Endothelial cell of umbilical vein (primary cell): ENCODE measurements around the gene CTU2. TPM values are rescaled to one million over a fixed set of nuclear protein-coding genes. Genes with fewer than 3 reads are reported as not detected.
A peak's percentile ranks its signal among the peaks of the same experiment; 100 is the strongest.

Experiments
- BruUV-seq: library from RNA; stranded (reverse); fragments of 400-500 nt; replicated peaks from 2 replicates; lab custom pipeline; 2021; lab: Mats Ljungman, UMichigan
- CTCF ChIA-PET: fragments of 300-600, 350-600 bp; sonication (Branson Sonifier 250); formaldehyde crosslinking; loops from one replicate; lab custom pipeline; 2021; ENCODE audit warnings: antibody characterized with exemption, inconsistent platforms; lab: Charles Lee
- POLR2A ChIA-PET: fragments of 300-600, 350-600 bp; sonication (Branson Sonifier 250); formaldehyde crosslinking; loops from one replicate; lab custom pipeline; 2021; ENCODE audit warnings: antibody characterized with exemption, inconsistent platforms; lab: Charles Lee
- DNase-seq: peaks from one replicate; pipeline ENCODE4 v3.0.0-alpha.2; 2011; ENCODE audit warnings: low read depth, low spot score
- FAIRE-seq: peaks from 2 replicates; lab custom pipeline; 2011; peaks lifted over from hg19 to GRCh38; lab: Jason Lieb, UNC
- H2AFZ ChIP-seq: 2 replicates; pipeline ENCODE4 v1.6.0; 2012; ENCODE audit warnings: low read depth, low read length, control low read depth, inconsistent platforms
- H3K27ac ChIP-seq: 2 replicates; pipeline ENCODE4 v1.5.1; 2011; ENCODE audit warnings: low read depth, mild to moderate bottlenecking, control low read depth, low read length, moderate library complexity; ENCODE audit not compliant: insufficient read depth
- H3K27me3 ChIP-seq, 2 experiments: 2 replicates each; pipeline versions ENCODE4 v1.6.0 to v1.6.1; 2011; ENCODE audit warnings: low read length in 2 of 2, mixed read lengths in 1 of 2; ENCODE audit not compliant: control insufficient read depth in 2 of 2, insufficient read depth in 2 of 2
- H3K36me3 ChIP-seq, 2 experiments: 2 replicates in 1 of 2; 3 replicates in 1 of 2; pipeline ENCODE4 v1.5.1; 2011; ENCODE audit warnings: low read length in 2 of 2, mild to moderate bottlenecking in 1 of 2, moderate library complexity in 1 of 2; ENCODE audit not compliant: control insufficient read depth in 2 of 2, insufficient read depth in 2 of 2; ENCODE audit errors: extremely low read depth in 1 of 2
- H3K4me1 ChIP-seq: 3 replicates; pipeline ENCODE4 v1.5.1; 2011; ENCODE audit warnings: mild to moderate bottlenecking, low read length; ENCODE audit not compliant: control insufficient read depth, insufficient read depth; ENCODE audit errors: extremely low read depth
- H3K4me2 ChIP-seq: 2 replicates; pipeline ENCODE4 v1.6.1; 2011; ENCODE audit warnings: low read length, control low read depth, mixed read lengths; ENCODE audit not compliant: insufficient read depth
- H3K4me3 ChIP-seq, 3 experiments: fragments of 200-600 bp in 1 of 3; sonication (generic), shearing (Covaris generic) in 1 of 3; replicated peaks in 1 of 3; 2 replicates each; pipeline ENCODE4 v1.5.1; 2011 to 2016; ENCODE audit warnings: control low read depth in 3 of 3, low read length in 3 of 3, mild to moderate bottlenecking in 2 of 3, inconsistent platforms in 1 of 3, low read depth in 1 of 3, moderate library complexity in 1 of 3; ENCODE audit not compliant: insufficient read depth in 1 of 3
- H3K79me2 ChIP-seq: 2 replicates; pipeline ENCODE4 v1.6.0; 2012; ENCODE audit warnings: low read length, inconsistent platforms; ENCODE audit not compliant: control insufficient read depth, insufficient read depth
- H3K9ac ChIP-seq: replicated peaks from 2 replicates; pipeline ENCODE3; 2011; ENCODE audit warnings: low read length, control low read depth; ENCODE audit not compliant: insufficient read depth; ENCODE audit errors: extremely low read depth
- H3K9me1 ChIP-seq: replicated peaks from 3 replicates; pipeline ENCODE4 v1.6.0; 2011; ENCODE audit warnings: mild to moderate bottlenecking, low read length; ENCODE audit not compliant: control insufficient read depth, insufficient read depth; ENCODE audit errors: extremely low read depth
- H3K9me3 ChIP-seq: replicated peaks from 2 replicates; pipeline ENCODE4 v1.5.1; 2012; ENCODE audit warnings: low read length, inconsistent platforms; ENCODE audit not compliant: control insufficient read depth, insufficient read depth
- H4K20me1 ChIP-seq: replicated peaks from 2 replicates; pipeline ENCODE3; 2011; ENCODE audit warnings: mild to moderate bottlenecking, low read length; ENCODE audit not compliant: control insufficient read depth, insufficient read depth; ENCODE audit errors: extremely low read depth
- CTCF ChIP-seq, 2 donors: IDR thresholded peaks; 1 replicate in 1 of 2; 2 replicates in 1 of 2; pipeline ENCODE4 v1.5.1; 2011; ENCODE audit warnings: low read length in 2 of 2, mild to moderate bottlenecking in 2 of 2, moderate library complexity in 2 of 2, control low read depth in 1 of 2, inconsistent platforms in 1 of 2, low read depth in 1 of 2; ENCODE audit not compliant: insufficient read depth in 1 of 2; ENCODE audit errors: extremely low read depth in 1 of 2
- EZH2 ChIP-seq: IDR thresholded peaks from 2 replicates; pipeline ENCODE4 v1.6.1; 2012; ENCODE audit warnings: borderline replicate concordance, low read depth, mild to moderate bottlenecking, moderate library complexity, low read length, inconsistent platforms; ENCODE audit not compliant: severe bottlenecking
- FOS ChIP-seq: IDR thresholded peaks from 2 replicates; pipeline ENCODE4 v1.6.1; 2011; ENCODE audit warnings: mild to moderate bottlenecking, low read length, moderate library complexity, borderline replicate concordance; ENCODE audit not compliant: insufficient read depth
- JUN ChIP-seq: IDR thresholded peaks from 2 replicates; pipeline ENCODE4 v1.6.1; 2011; ENCODE audit warnings: borderline replicate concordance, low read depth; ENCODE audit not compliant: insufficient read length, insufficient read depth
- MYC ChIP-seq: IDR thresholded peaks from one replicate; pipeline ENCODE4 v1.6.1; 2011; ENCODE audit warnings: mild to moderate bottlenecking, low read depth, low read length
- POLR2A ChIP-seq: IDR thresholded peaks from 2 replicates; pipeline ENCODE4 v1.6.1; 2012; ENCODE audit warnings: low read depth, mild to moderate bottlenecking, control low read depth, low read length
- dilution Hi-C: fragments of 300-500 bp; cut with MboI; formaldehyde crosslinking; loops from one replicate; pipeline ENCODE4 v1.15.0; 2019; ENCODE audit warnings: low sequenced_read_pairs; ENCODE audit not compliant: extremely low pct_ligation_motif_present
- intact Hi-C: fragments of 100-400 bp; cut with micrococcal nuclease; formaldehyde crosslinking; loops from one replicate; pipeline ENCODE4 v1.10.0; 2022
- polyA plus RNA-seq, 4 experiments: library from polyadenylated mRNA; depleted of rRNA in 3 of 4; stranded (reverse) in 3 of 4; unstranded in 1 of 4; fragments of >200 nt; gene quantifications; 2 replicates each; pipeline versions ENCODE4 v1.2.1 to v1.2.3, GENCODE V29; 2011 to 2012; ENCODE audit warnings: missing spikeins in 1 of 4
- total RNA-seq: library from RNA; stranded (reverse); gene quantifications from 2 replicates; pipeline ENCODE4 v1.2.3, GENCODE V29; 2021

Gene CTU2
- total and polyA plus RNA-seq, 2 donors (not counting 3 experiments of a cell fraction or from before 2014, with no cell fraction given): 26.1 to 33.7 TPM

GRCh38 chr16:88763502-88764053 lies 57.3 kb downstream of the CTU2 start:
- CTCF ChIA-PET: interaction anchor here (0.6 to 1.7 kb wide), 5 partner anchors 18 to 61 kb away, joined by 3 to 6 read pairs (median 3); partner anchors contain the start of gene PIEZO1
- intact Hi-C loops: no loop called here
- H3K27ac ChIP-seq: no peak overlapping the region
- no peak overlapping the region for H2AFZ ChIP-seq
- no peak overlapping the region for H3K4me3 ChIP-seq
- peak; percentile 43 for DNase-seq
- no peaks in the 10 kb centered on the region for H4K20me1 ChIP-seq
- H3K9ac ChIP-seq: no peak overlapping the region
- peaks cover 94% of the 10 kb centered on the region for H3K79me2 ChIP-seq
- H3K4me2 ChIP-seq: no peak overlapping the region
- dilution Hi-C loops: no loop called here
- FAIRE-seq: no peak
- H3K9me3 ChIP-seq: no peaks in the 10 kb centered on the region
- H3K27me3 ChIP-seq: no peaks in the 10 kb centered on the region
- H3K4me1 ChIP-seq: peaks cover 21% of the 10 kb centered on the region
- no TSS peak for BruUV-seq
- TF ChIP-seq CTCF (IDR thresholded peaks at IDR 0.05; ENCODE audit: extremely low read depth in 1 of 2, insufficient read depth in 1 of 2, low read depth in 1 of 2, low read length in 2 of 2) (peak in 1 of 2 donors; percentile 0), EZH2 (no peak), MYC (no peak), FOS (no peak), JUN (no peak), POLR2A (no peak)
- H3K36me3 ChIP-seq: peaks cover 0 to 17% of the 10 kb centered on the region in 2 experiments
- no peaks in the 10 kb centered on the region for H3K9me1 ChIP-seq
- POLR2A ChIA-PET: no interaction called here
